Cerebellar cortex (tissue), 1 donor: ENCODE results near the gene IGFBP1.
"Not testable (repeated sequence)": the region's sequence is repeated elsewhere in the genome, so short reads cannot be mapped to it uniquely, and the experiment has no call there.

ENCODE experiments used
- DNase-seq: peaks from one replicate; pipeline ENCODE4 v3.0.0-alpha.2; 2015; ENCODE audit warnings: low spot score

IGFBP1 gene

DNA sequence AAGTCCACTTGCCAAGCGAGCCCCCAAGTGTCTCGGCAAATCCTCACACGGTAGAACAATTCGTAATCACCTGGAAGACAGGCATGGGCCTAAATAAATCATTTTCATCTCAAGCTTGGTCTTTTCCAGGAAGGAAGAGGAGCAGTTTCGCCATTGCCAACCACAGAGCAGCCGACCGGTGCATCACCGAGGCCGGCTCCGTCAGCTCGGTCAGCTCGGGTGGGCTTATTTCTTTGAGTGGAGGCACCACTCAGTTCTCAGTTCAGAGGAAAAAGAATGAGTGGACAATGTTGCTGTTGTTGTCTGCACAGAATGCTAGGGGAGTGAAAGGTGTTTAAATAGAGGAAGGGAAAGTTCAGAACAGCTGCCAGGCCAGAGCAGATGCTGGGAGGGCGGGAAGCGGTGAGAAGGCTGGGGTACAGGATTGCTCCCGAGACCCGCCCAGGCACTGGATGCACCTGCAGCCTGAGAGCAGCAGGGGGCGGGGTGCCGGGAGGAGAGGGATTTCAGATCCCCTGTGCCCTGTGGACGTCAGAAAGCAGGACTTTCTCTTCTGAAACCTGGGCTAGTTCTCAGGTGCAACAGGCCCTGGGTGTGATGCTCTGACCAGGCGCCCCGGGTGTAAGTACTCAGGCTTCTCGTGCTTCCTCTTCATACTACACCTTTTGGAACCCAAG lies 50.5 kb downstream of the IGFBP1 start:
- DNase-seq = no peak

DNA sequence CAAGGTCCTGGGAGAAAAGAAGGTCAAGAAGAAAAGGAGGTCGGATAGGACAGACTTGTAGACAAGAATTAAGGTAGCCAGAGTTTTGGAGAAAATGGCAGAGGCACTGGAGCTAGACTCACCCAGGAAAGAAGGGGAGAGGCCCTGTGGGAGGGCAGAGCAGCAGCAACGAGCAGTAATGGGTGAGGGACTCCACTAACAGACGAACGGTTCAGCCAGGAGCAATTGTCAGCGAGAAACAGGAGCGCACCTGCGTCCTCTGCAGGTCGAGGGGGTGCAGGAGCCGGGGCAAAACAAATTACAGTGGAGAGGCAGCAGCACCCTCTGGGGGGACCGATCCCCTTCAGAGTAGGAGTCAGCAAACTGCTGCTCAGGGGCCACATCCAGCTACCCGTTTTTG lies 51.3 kb downstream of the IGFBP1 start:
- DNase-seq = no peak

DNA sequence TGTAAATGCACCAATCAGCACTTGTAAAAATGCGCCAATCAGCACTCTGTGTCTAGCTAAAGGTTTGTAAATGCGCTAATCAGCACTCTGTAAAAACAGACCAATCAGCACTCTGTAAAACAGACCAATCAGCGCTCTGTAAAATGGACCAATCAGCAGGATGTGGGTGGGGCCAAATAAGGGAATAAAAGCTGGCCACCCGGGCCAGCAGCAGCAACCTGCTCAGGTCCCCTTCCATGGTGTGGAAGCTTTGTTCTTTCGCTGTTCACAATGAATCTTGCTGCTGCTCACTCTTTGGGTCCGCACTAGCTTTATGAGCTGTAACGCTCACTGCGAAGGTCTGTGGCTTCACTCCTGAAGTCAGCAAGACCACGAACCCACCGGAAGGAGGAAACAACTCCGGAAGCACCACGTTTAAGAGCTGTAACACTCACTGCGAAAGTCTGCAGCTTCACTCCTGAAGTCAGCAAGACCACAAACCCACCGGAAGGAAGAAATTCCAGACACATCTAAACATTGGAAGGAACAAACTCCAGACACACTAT lies 52.0 kb downstream of the IGFBP1 start:
- not testable (repeated sequence) for DNase-seq

DNA sequence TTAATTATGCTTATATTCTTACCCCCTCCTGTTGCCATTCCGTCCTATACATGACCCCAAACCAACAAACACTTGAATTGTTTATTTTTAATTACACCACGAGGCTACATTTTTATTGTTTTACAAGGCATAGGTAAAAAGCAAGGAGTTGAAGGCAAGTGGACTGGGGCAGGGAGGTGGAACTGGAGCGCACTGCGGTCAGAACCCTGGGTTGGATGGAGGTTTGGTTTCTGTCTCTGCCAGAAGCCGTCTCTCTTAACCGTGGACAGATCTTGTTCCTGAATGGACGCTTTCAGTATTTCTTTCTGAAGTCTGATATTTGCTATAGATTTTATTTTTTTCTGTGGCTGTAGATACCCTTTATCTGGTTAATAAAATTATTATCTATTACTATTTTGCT lies 52.7 kb downstream of the IGFBP1 start:
- no peak for DNase-seq
